Muscle of arm (tissue), 14 donors: ENCODE results near the gene ESPL1. TPM values are rescaled to one million over a fixed set of nuclear protein-coding genes. Genes with fewer than 3 reads are reported as not detected.
A peak's percentile ranks its signal among the peaks of the same experiment; 100 is the strongest.

Source experiments
- DNase-seq: peaks from one replicate; pipeline ENCODE4 v3.0.0-alpha.2; 2013
- long read RNA-seq, 11 donors: transcript quantifications; one replicate each; lab custom pipeline, GENCODE V29; 2026
- polyA plus RNA-seq, 12 donors: library from polyadenylated mRNA; unstranded; fragments of 120-200 nt; gene quantifications; one replicate each; pipeline ENCODE4 v1.2.1, GENCODE V29; 2013; ENCODE audit not compliant: insufficient read length in 12 of 12

The ESPL1 gene
- 10 to 100 TPM in 1 of 12 donors, 1 to 10 TPM in 10, not detected in 1; 3.2 to 13.1 (median 6.0) TPM for polyA plus RNA-seq
- long read RNA-seq, donor 1, partial matches to known transcripts, result 5 of 5 reads
- long read RNA-seq, donor 1, other reads (novel, unspliced or antisense), result 0 of 5 reads
- long read RNA-seq, donor 2, partial matches to known transcripts, result 0 of 1 reads
- long read RNA-seq, donor 2, other reads (novel, unspliced or antisense), result 0 of 1 reads
- long read RNA-seq, donor 3, result 0 reads
- long read RNA-seq, donor 4, result 0 reads
- long read RNA-seq, donor 5, result 0 reads
- long read RNA-seq, donor 6, partial matches to known transcripts, result 0 of 1 reads
- long read RNA-seq, donor 6, other reads (novel, unspliced or antisense), result 0 of 1 reads
- long read RNA-seq, donor 7, full-length matches to known transcripts, result 1 of 1 reads
- long read RNA-seq, donor 7, partial matches to known transcripts, result 0 of 1 reads
- long read RNA-seq, donor 7, other reads (novel, unspliced or antisense), result 0 of 1 reads
- long read RNA-seq, donor 8, partial matches to known transcripts, result 0 of 1 reads
- long read RNA-seq, donor 8, other reads (novel, unspliced or antisense), result 0 of 1 reads
- long read RNA-seq, donor 9, result 0 reads
- long read RNA-seq, donor 10, result 0 reads
- long read RNA-seq, donor 11, result 0 reads

- peak; percentile 78 for DNase-seq
Observed at GRCh38 chr12:53267999-53268629, at the start of gene ESPL1. Gene ESPL1 (plus strand): TSS chr12:53268299. CDS start chr12:53268767, 468 bp downstream.

GRCh38 chr12:53218551-53219291 lies 49.4 kb upstream of the ESPL1 start:
- DNase-seq, result no peak

- no peak for DNase-seq
Observed at GRCh38 chr12:53219292-53219955, 48.7 kb upstream of the ESPL1 start.

- peak; percentile 79 for DNase-seq
Observed at GRCh38 chr12:53219956-53220693, 48.0 kb upstream of the ESPL1 start.

- peak; percentile 93 for DNase-seq
Observed at GRCh38 chr12:53220694-53221202, 47.4 kb upstream of the ESPL1 start.

- DNase-seq, result peak; percentile 66
Observed at GRCh38 chr12:53221203-53222080, 46.7 kb upstream of the ESPL1 start.

- no peak for DNase-seq
Observed at GRCh38 chr12:53222170-53222721, 45.9 kb upstream of the ESPL1 start.

- no peak for DNase-seq
Observed at GRCh38 chr12:53222806-53223261, 45.3 kb upstream of the ESPL1 start.

GRCh38 chr12:53223389-53224060 lies 44.6 kb upstream of the ESPL1 start:
- no peak for DNase-seq

GRCh38 chr12:53224061-53224896 lies 43.8 kb upstream of the ESPL1 start:
- no peak for DNase-seq

GRCh38 chr12:53224897-53225634 lies 43.0 kb upstream of the ESPL1 start:
- DNase-seq, result no peak

GRCh38 chr12:53225635-53226424 lies 42.3 kb upstream of the ESPL1 start:
- DNase-seq, result no peak

- DNase-seq, result no peak
Observed at GRCh38 chr12:53226815-53227214, 41.3 kb upstream of the ESPL1 start.

GRCh38 chr12:53227341-53227740 lies 40.8 kb upstream of the ESPL1 start:
- no peak for DNase-seq

- DNase-seq, result no peak
Observed at GRCh38 chr12:53227836-53228235, 40.3 kb upstream of the ESPL1 start.

- no peak for DNase-seq
Observed at GRCh38 chr12:53229454-53229853, 38.6 kb upstream of the ESPL1 start.
